ACHN (cell line): ENCODE data around the gene BDNF.

Experiments used
- DNase-seq: peaks from one replicate; pipeline ENCODE4 v3.0.0-alpha.2; 2015
- in situ Hi-C: cut with HindIII; loops from 2 replicates; pipeline ENCODE4 v1.10.0; 2017; ENCODE audit warnings: low sequenced_read_pairs, low pct_ligation_motif_present, low pct_unique_long_range_greater_than_20kb

The BDNF gene

GRCh38 chr11:27618281-27618915, 81.9 kb downstream of the BDNF start:
- DNase-seq, result no peak
- in situ Hi-C loops, result no loop called here

GRCh38 chr11:27616711-27617110, 83.5 kb downstream of the BDNF start:
- in situ Hi-C loops, result no loop called here
- DNase-seq, result no peak

- DNase-seq, result no peak
- in situ Hi-C loops, result no loop called here
Measured at GRCh38 chr11:27615833-27616232, 84.4 kb downstream of the BDNF start.

GRCh38 chr11:27614092-27614491, 86.2 kb downstream of the BDNF start:
- no peak for DNase-seq
- in situ Hi-C loops, result no loop called here

GRCh38 chr11:27612932-27613880, 87.0 kb downstream of the BDNF start:
- DNase-seq, result no peak

GRCh38 chr11:27611947-27612455, 88.3 kb downstream of the BDNF start:
- in situ Hi-C loops, result no loop called here
- no peak for DNase-seq

More at GRCh38 chr11:27612932-27613880, 87.0 kb downstream of the BDNF start:
- in situ Hi-C loops, result no loop called here

GRCh38 chr11:27611390-27611789, 88.9 kb downstream of the BDNF start:
- in situ Hi-C loops, result no loop called here
- DNase-seq, result no peak

- in situ Hi-C loops, result no loop called here
Measured at GRCh38 chr11:27610946-27611345, 89.3 kb downstream of the BDNF start.

GRCh38 chr11:27610280-27610679, 90.0 kb downstream of the BDNF start:
- DNase-seq, result no peak
- in situ Hi-C loops, result no loop called here

More at GRCh38 chr11:27610946-27611345, 89.3 kb downstream of the BDNF start:
- no peak for DNase-seq

- DNase-seq, result no peak
- in situ Hi-C loops, result no loop called here
Measured at GRCh38 chr11:27608951-27609350, 91.3 kb downstream of the BDNF start.

- in situ Hi-C loops, result no loop called here
Measured at GRCh38 chr11:27605422-27605821, 94.8 kb downstream of the BDNF start.

More at GRCh38 chr11:27605422-27605821, 94.8 kb downstream of the BDNF start:
- DNase-seq, result no peak
